Stimulated activated CD4-positive, alpha-beta T cell treated with anti-CD3 and anti-CD28 coated beads, Interleukin-12 subunit alpha, Interleukin-12 subunit beta, amount 100 ng/mL, for 48 hours (primary cell): ENCODE results near the gene PDE8B.

Experiments used
- DNase-seq, 3 donors: peaks; one replicate each; pipeline ENCODE4 v3.0.0-alpha.2; 2020; ENCODE audit warnings: low read depth in 2 of 3, low spot score in 1 of 3

Gene PDE8B

GRCh38 chr5:77394064-77394715 lies 183.7 kb downstream of the PDE8B start:
- no peak for DNase-seq

GRCh38 chr5:77396017-77396416 lies 185.5 kb downstream of the PDE8B start:
- no peak for DNase-seq

- DNase-seq = no peak
These were observed 187.3 kb downstream of the PDE8B start for GRCh38 chr5:77397686-77398292.

- no peak for DNase-seq
These were observed 188.0 kb downstream of the PDE8B start for GRCh38 chr5:77398458-77398857.

GRCh38 chr5:77398896-77399295 lies 188.4 kb downstream of the PDE8B start:
- DNase-seq = no peak

GRCh38 chr5:77400645-77401044 lies 190.2 kb downstream of the PDE8B start:
- no peak for DNase-seq

- no peak for DNase-seq
These were observed 192.3 kb downstream of the PDE8B start for GRCh38 chr5:77402796-77403195.

GRCh38 chr5:77407152-77407551 lies 196.7 kb downstream of the PDE8B start:
- no peak for DNase-seq

- no peak for DNase-seq
These were observed 199.6 kb downstream of the PDE8B start for GRCh38 chr5:77409870-77410621.

- DNase-seq = no peak
These were observed 202.6 kb downstream of the PDE8B start for GRCh38 chr5:77413049-77413448.

- no peak for DNase-seq
These were observed 207.7 kb downstream of the PDE8B start for GRCh38 chr5:77418162-77418561.

- DNase-seq = no peak
These were observed 208.4 kb downstream of the PDE8B start for GRCh38 chr5:77418601-77419581.

GRCh38 chr5:77419644-77420582 lies 209.4 kb downstream of the PDE8B start:
- DNase-seq = no peak

- no peak for DNase-seq
These were observed 210.5 kb downstream of the PDE8B start for GRCh38 chr5:77420940-77421339.

- no peak for DNase-seq
These were observed 212.7 kb downstream of the PDE8B start for GRCh38 chr5:77423022-77423750.

- DNase-seq = no peak
These were observed 214.4 kb downstream of the PDE8B start for GRCh38 chr5:77424921-77425320.

GRCh38 chr5:77425420-77425819 lies 214.9 kb downstream of the PDE8B start:
- DNase-seq = no peak

- no peak for DNase-seq
These were observed 215.6 kb downstream of the PDE8B start for GRCh38 chr5:77425998-77426659.

GRCh38 chr5:77426670-77427069 lies 216.2 kb downstream of the PDE8B start:
- DNase-seq = no peak
